Kidney epithelial cell (primary cell): ENCODE measurements around the gene SLC66A1. TPM values are rescaled to one million over a fixed set of nuclear protein-coding genes. Genes with fewer than 3 reads are reported as not detected.

Experiments used
- DNase-seq: peaks from one replicate; pipeline ENCODE4 v3.0.0-alpha.2; 2010; ENCODE audit warnings: low read depth
- H3K27me3 ChIP-seq: 2 replicates; pipeline ENCODE4 v1.6.0; 2011; ENCODE audit warnings: low read length; ENCODE audit not compliant: control insufficient read depth, insufficient read depth
- H3K36me3 ChIP-seq: 2 replicates; pipeline ENCODE4 v1.5.1; 2011; ENCODE audit warnings: low read length; ENCODE audit not compliant: control insufficient read depth, insufficient read depth
- H3K4me3 ChIP-seq: 2 replicates; pipeline ENCODE4 v1.5.1; 2011; ENCODE audit warnings: low read depth, mild to moderate bottlenecking, control low read depth, low read length
- CTCF ChIP-seq: IDR thresholded peaks from 2 replicates; pipeline ENCODE4 v1.5.1; 2011; ENCODE audit warnings: mild to moderate bottlenecking, moderate library complexity, low read length, control low read depth, inconsistent platforms; ENCODE audit not compliant: insufficient read depth, poor library complexity, severe bottlenecking
- total RNA-seq: library from RNA; depleted of rRNA; stranded (reverse); fragments of >200 nt; gene quantifications from 2 replicates; pipeline ENCODE4 v1.2.3, GENCODE V29; 2015

SLC66A1 gene
- total RNA-seq, 1 donor from 2014 or later: 50.6 TPM

DNA sequence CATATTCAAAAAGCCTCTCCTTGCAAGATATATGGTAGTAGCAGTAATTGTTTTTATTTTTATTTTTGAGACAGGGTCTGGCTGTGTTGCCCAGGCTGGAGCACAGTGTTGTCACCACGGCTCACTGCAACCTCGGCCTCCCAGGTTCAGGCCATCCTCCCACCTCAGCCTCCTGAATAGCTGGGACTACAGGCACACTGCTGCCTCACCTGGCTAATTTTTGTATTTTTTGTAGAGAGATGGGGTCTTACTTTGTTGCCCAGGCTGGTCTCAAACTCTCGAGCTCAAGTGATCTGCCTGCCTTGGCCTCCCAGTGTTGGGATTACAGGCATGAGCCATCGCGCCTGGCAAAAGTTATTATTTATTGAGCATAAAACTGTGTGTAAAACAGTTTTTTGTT lies 38.4 kb downstream of the SLC66A1 start:
- H3K27me3 ChIP-seq: no peaks in the 10 kb centered on the region
- H3K36me3 ChIP-seq: no peaks in the 10 kb centered on the region
- no peak for DNase-seq
- no peak overlapping the region for H3K4me3 ChIP-seq
- no peak for TF ChIP-seq CTCF

GRCh38 chr1:19351873-19352272 lies 39.7 kb downstream of the SLC66A1 start:
- Histone ChIP-seq H3K36me3 (no peaks in the 10 kb centered on the region), H3K27me3 (no peaks in the 10 kb centered on the region), H3K4me3 (no peak overlapping the region)
- TF ChIP-seq CTCF: no peak
- no peak for DNase-seq

DNA sequence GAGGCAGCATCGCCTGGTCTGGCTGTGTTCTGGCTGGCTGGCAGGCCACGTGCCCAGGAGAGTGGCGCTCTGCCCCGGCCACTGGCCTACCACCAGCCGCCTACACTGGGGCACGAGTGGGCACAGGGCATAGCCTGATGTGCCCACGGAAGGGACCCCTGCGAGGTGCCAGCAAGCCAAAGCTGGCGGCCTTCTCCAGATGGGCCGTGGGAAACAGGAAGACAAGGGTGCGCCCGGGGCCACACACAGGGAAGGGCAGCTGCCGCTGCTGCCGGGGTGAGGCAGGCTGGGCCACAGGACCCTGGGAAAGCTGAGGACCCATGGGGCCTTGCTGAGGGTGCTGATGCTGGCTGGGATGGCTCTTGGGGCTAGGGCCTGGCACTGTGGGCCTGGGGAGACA lies 40.7 kb downstream of the SLC66A1 start:
- TF ChIP-seq CTCF: no peak
- Histone ChIP-seq H3K36me3 (no peaks in the 10 kb centered on the region), H3K4me3 (no peak overlapping the region), H3K27me3 (no peaks in the 10 kb centered on the region)
- no peak for DNase-seq

DNA sequence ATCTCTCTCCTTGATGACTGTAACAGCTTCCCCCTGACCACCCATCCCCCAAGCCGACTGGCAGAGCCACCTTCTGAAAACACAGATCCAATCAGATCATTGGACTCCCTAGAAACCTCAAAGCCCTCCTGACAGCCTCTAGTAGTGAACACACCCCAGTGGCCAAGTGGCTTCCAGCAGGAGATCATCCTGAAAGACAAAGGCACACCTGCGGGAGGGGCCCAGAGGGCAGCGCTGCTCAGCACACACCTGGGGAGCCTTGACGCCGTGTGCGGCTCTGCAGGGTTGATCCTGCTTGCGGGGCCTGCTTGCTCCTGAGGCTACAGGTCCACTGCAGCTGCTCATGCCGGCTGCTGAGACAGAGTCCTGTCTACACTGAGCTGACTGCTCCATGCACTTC lies 41.5 kb downstream of the SLC66A1 start:
- TF ChIP-seq CTCF: no peak
- H3K36me3 ChIP-seq: no peaks in the 10 kb centered on the region

GRCh38 chr1:19354531-19354981 lies 42.4 kb downstream of the SLC66A1 start:
- no peak for TF ChIP-seq CTCF
- no peaks in the 10 kb centered on the region for H3K27me3 ChIP-seq
- no peak overlapping the region for H3K4me3 ChIP-seq
- DNase-seq: no peak
- no peaks in the 10 kb centered on the region for H3K36me3 ChIP-seq

More for the DNA sequence above, 41.5 kb downstream of the SLC66A1 start:
- Histone ChIP-seq H3K27me3 (no peaks in the 10 kb centered on the region), H3K4me3 (no peak overlapping the region)
- DNase-seq: no peak

GRCh38 chr1:19356266-19356665 lies 44.1 kb downstream of the SLC66A1 start:
- Histone ChIP-seq H3K36me3 (no peaks in the 10 kb centered on the region), H3K27me3 (no peaks in the 10 kb centered on the region), H3K4me3 (no peak overlapping the region)
- DNase-seq: no peak
- no peak for TF ChIP-seq CTCF
